Measurements from ENCODE around the gene OOSP2.

DNA sequence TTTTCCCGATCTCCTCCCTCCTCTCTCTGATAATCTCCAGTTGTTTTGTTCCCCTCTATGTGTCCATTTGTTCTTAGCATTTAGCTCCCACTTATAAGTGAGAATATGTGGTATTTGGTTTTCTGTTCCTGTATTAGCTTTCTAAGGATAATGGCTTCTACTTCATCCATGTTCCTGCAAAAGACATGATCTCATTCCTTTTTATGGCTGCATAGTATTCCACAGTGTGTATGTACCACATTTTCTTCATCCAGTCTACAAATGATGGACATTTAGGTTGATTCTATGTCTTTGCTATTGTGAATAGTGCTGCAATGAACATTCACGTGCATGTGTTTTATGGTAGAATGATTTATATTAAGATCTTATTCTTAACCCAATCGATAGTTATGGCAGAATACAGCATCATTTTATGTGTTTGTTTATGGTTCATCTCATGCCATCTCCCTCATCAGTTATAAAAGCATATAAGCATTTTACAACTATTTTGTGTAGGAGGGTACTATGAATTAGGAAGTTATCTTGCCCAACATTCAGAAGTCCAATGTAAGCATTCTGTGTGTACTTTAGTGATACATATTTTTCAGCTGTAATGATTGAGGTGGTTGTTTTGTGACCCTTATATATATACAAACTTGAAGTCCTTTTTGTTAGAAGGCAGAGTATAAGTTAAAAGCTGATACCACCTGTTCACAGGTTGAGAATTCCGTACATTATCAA, 19.5 kb downstream of the OOSP2 start:
- TF ChIP-seq, protein P1, sequence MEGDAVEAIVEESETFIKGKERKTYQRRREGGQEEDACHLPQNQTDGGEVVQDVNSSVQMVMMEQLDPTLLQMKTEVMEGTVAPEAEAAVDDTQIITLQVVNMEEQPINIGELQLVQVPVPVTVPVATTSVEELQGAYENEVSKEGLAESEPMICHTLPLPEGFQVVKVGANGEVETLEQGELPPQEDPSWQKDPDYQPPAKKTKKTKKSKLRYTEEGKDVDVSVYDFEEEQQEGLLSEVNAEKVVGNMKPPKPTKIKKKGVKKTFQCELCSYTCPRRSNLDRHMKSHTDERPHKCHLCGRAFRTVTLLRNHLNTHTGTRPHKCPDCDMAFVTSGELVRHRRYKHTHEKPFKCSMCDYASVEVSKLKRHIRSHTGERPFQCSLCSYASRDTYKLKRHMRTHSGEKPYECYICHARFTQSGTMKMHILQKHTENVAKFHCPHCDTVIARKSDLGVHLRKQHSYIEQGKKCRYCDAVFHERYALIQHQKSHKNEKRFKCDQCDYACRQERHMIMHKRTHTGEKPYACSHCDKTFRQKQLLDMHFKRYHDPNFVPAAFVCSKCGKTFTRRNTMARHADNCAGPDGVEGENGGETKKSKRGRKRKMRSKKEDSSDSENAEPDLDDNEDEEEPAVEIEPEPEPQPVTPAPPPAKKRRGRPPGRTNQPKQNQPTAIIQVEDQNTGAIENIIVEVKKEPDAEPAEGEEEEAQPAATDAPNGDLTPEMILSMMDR (IDR thresholded peaks at IDR 0.05), result no peak
- TF ChIP-seq POLR2A (IDR thresholded peaks at IDR 0.05), result no peak

Measured in body of pancreas (tissue), 4 donors.